Smooth muscle cell (in vitro differentiated cells): ENCODE data around the gene STAT1. TPM values are rescaled to one million over a fixed set of nuclear protein-coding genes. Genes with fewer than 3 reads are reported as not detected.
A peak's percentile ranks its signal among the peaks of the same experiment; 100 is the strongest.

Experiments used
- DNase-seq: peaks from one replicate; lab custom pipeline; 2025; ENCODE audit not compliant: unreplicated experiment; lab: John Stamatoyannopoulos, UW
- H2AFZ ChIP-seq: fragments of 200-600 bp; sonication (generic); 2 replicates; pipeline ENCODE4 v1.6.0; 2016; ENCODE audit warnings: antibody characterized with exemption, low read depth, mild to moderate bottlenecking
- H3F3A ChIP-seq: fragments of 200-600 bp; sonication (generic); 2 replicates; pipeline ENCODE4 v1.6.0; 2017; ENCODE audit warnings: antibody characterized with exemption, low read depth
- H3K27ac ChIP-seq: fragments of 200-600 bp; sonication (generic); 2 replicates; pipeline ENCODE4 v1.5.1; 2016; ENCODE audit warnings: low read depth, mild to moderate bottlenecking
- H3K27me3 ChIP-seq: fragments of 200-600 bp; sonication (generic); 2 replicates; pipeline ENCODE4 v1.6.1; 2016; ENCODE audit warnings: low read depth, mild to moderate bottlenecking
- H3K36me3 ChIP-seq: fragments of 200-600 bp; sonication (generic); 2 replicates; pipeline ENCODE4 v1.5.1; 2016; ENCODE audit warnings: low read depth
- H3K4me1 ChIP-seq: fragments of 200-600 bp; sonication (generic); 2 replicates; pipeline ENCODE4 v1.5.1; 2016; ENCODE audit warnings: low read depth
- H3K4me2 ChIP-seq: fragments of 200-600 bp; sonication (generic); 2 replicates; pipeline ENCODE4 v1.6.0; 2016; ENCODE audit warnings: mild to moderate bottlenecking
- H3K4me3 ChIP-seq: fragments of 200-600 bp; sonication (generic); 2 replicates; pipeline ENCODE4 v1.5.1; 2016; ENCODE audit warnings: mild to moderate bottlenecking
- H3K79me2 ChIP-seq: fragments of 200-600 bp; sonication (generic); 2 replicates; pipeline ENCODE4 v1.6.0; 2016; ENCODE audit warnings: low read depth, mild to moderate bottlenecking
- H3K9ac ChIP-seq: fragments of 200-600 bp; sonication (generic); 2 replicates; pipeline ENCODE4 v1.6.0; 2016; ENCODE audit warnings: low read depth
- H3K9me3 ChIP-seq: fragments of 200-600 bp; sonication (generic); replicated peaks from 2 replicates; pipeline ENCODE4 v1.5.1; 2016; ENCODE audit warnings: low read depth
- H4K20me1 ChIP-seq: fragments of 200-600 bp; sonication (generic); 2 replicates; pipeline ENCODE4 v1.6.0; 2016; ENCODE audit warnings: low read depth
- CTCF ChIP-seq: fragments of 200-600 bp; sonication (generic); IDR thresholded peaks from 2 replicates; pipeline ENCODE4 v1.5.1; 2017; ENCODE audit warnings: borderline replicate concordance, mild to moderate bottlenecking, antibody characterized with exemption; ENCODE audit not compliant: insufficient read depth, poor library complexity, severe bottlenecking
- WGBS: methylation state at CpG from one replicate; pipeline ENCODE4 v1.1.7; 2016; ENCODE audit warnings: low lambda C conversion rate; 5-methylcytosine and 5-hydroxymethylcytosine counted together
- polyA plus RNA-seq: library from polyadenylated mRNA; unstranded; fragments of >200 nt; fragmentation: Nextera tagmentation; extraction: Ambion mirVana; gene quantifications from 2 replicates; pipeline ENCODE4 v1.2.1, GENCODE V29; 2016
- total RNA-seq: library from RNA; depleted of rRNA; stranded (reverse); fragments of >200 nt; gene quantifications from 2 replicates; pipeline ENCODE4 v1.2.3, GENCODE V29; 2014

The STAT1 gene
- total and polyA plus RNA-seq, 2 experiments from 2014 or later, result 30.5 to 66.5 TPM

- Histone ChIP-seq H3K4me2 (peak overlapping the region; percentile 94), H3K27me3 (no peaks in the 10 kb centered on the region), H4K20me1 (no peaks in the 10 kb centered on the region), H3K4me3 (peak overlapping the region; percentile 65), H3K9me3 (no peaks in the 10 kb centered on the region), H3K36me3 (no peaks in the 10 kb centered on the region), H3K9ac (peak overlapping the region; percentile 95), H3F3A (no peaks in the 10 kb centered on the region), H2AFZ (peak overlapping the region; percentile 68), H3K4me1 (peaks cover 11% of the 10 kb centered on the region), H3K27ac (peak overlapping the region; percentile 98), H3K79me2 (no peaks in the 10 kb centered on the region)
- under 1% methylated on average over 57 of the region's 59 CpGs for WGBS
- TF ChIP-seq CTCF, result no peak
- peak; percentile 82 for DNase-seq
Measured at GRCh38 chr2:191020221-191020741, 6.3 kb upstream of the STAT1 start.

GRCh38 chr2:191019376-191019775 lies 5.4 kb upstream of the STAT1 start:
- Histone ChIP-seq H3F3A (peaks cover 5% of the 10 kb centered on the region), H3K4me1 (peaks cover 17% of the 10 kb centered on the region), H3K4me2 (peak overlapping the region; percentile 94), H3K27ac (no peak overlapping the region), H4K20me1 (no peaks in the 10 kb centered on the region), H3K79me2 (no peaks in the 10 kb centered on the region), H3K36me3 (no peaks in the 10 kb centered on the region), H2AFZ (no peak overlapping the region), H3K9ac (no peak overlapping the region), H3K4me3 (peak overlapping the region; percentile 65), H3K27me3 (no peaks in the 10 kb centered on the region), H3K9me3 (no peaks in the 10 kb centered on the region)
- no peak for DNase-seq
- WGBS, result 96% methylated on average over 3 of the region's 3 CpGs
- no peak for TF ChIP-seq CTCF

GRCh38 chr2:191018643-191019119 lies 4.7 kb upstream of the STAT1 start:
- Histone ChIP-seq H2AFZ (no peak overlapping the region), H3K79me2 (peaks cover under 1% of the 10 kb centered on the region), H3K27ac (no peak overlapping the region), H3K27me3 (no peaks in the 10 kb centered on the region), H4K20me1 (no peaks in the 10 kb centered on the region), H3F3A (peaks cover 5% of the 10 kb centered on the region), H3K9ac (no peak overlapping the region), H3K4me2 (no peak overlapping the region), H3K4me1 (peaks cover 18% of the 10 kb centered on the region), H3K36me3 (no peaks in the 10 kb centered on the region), H3K9me3 (no peaks in the 10 kb centered on the region), H3K4me3 (no peak overlapping the region)
- no peak for TF ChIP-seq CTCF
- no peak for DNase-seq
- 84% methylated on average over 3 of the region's 3 CpGs for WGBS

- 92% methylated on average over 1 of the region's 1 CpG for WGBS
- DNase-seq, result no peak
- Histone ChIP-seq H3K4me3 (no peak overlapping the region), H3K9me3 (no peaks in the 10 kb centered on the region), H3K79me2 (peaks cover 7% of the 10 kb centered on the region), H3K4me1 (peaks cover 22% of the 10 kb centered on the region), H4K20me1 (peaks cover 2% of the 10 kb centered on the region), H3K36me3 (no peaks in the 10 kb centered on the region), H3K27me3 (no peaks in the 10 kb centered on the region), H2AFZ (no peak overlapping the region), H3K9ac (no peak overlapping the region), H3K4me2 (no peak overlapping the region), H3K27ac (no peak overlapping the region), H3F3A (peaks cover 5% of the 10 kb centered on the region)
- TF ChIP-seq CTCF, result no peak
Measured at GRCh38 chr2:191018048-191018447, 4.1 kb upstream of the STAT1 start.
